ENCODE measurements around the gene ZBTB48. TPM values are rescaled to one million over a fixed set of nuclear protein-coding genes. Genes with fewer than 3 reads are reported as not detected.
"Not testable (repeated sequence)": the region's sequence is repeated elsewhere in the genome, so short reads cannot be mapped to it uniquely, and the experiment has no call there.

ZBTB48 gene
- total RNA-seq, 1 donor from 2014 or later = 11.0 TPM

- no peak for DNase-seq
Observed at GRCh38 chr1:6635910-6636760, 56.3 kb downstream of the ZBTB48 start.

DNA sequence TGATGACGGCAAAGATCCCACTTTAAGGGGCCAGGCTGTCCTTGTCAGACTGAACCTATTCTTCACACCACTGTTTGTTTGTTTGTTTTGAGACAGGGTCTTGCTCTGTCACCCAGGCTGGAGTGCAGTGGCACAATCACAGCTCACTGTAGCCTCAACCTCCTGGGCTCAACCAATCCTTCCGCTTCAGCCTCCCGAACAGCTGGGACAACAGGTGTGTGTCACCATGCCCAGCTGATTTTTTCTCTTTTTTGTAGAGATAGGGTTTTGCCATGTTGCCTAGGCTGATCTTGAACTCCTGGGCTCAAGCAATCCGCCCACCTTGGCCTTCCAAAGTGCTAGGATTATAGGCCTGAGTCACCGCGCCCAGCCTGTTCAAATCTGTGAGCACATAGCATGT is 57.0 kb downstream of the ZBTB48 start:
- DNase-seq = not testable (repeated sequence)

DNA sequence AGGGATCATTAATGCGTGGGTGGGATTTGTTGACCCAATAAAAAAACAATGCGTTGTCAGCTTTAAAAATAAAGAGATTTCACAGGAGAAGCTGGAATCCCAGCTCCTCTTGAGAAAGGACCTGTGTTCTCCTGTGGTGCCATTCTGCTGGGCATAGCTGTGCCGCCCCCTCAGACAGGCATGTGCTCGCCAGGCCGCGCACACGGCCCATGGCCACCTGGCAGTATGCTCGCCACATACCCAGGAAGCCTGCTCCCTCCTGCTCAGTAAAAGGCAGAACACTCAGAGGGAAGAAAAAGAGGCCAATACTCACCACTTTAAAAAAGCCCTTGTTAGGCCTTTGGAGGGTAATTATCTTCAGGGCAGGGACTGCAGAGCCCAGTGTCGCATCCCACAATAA is 58.0 kb downstream of the ZBTB48 start:
- DNase-seq = no peak

GRCh38 chr1:6638226-6638625 is 58.4 kb downstream of the ZBTB48 start:
- DNase-seq = no peak

Small RNA genes within 50 kb of the gene (small RNA-seq; reads per million reads assigned to genes)
- gene RNU6-731P (ENCODE audit: low replicate concordance) = not detected

Other genes with a start within 250 kb of the ZBTB48 start
- gene ACOT7, start 186.2 kb upstream of the ZBTB48 start, total RNA-seq = 10.0 TPM
- 5.9 TPM for gene HES2, start 160.1 kb upstream of the ZBTB48 start, total RNA-seq
- gene ESPN, start 155.2 kb upstream of the ZBTB48 start, total RNA-seq = 6.4 TPM
- gene TNFRSF25, start 113.8 kb upstream of the ZBTB48 start, total RNA-seq = 11.6 TPM
- gene PLEKHG5, start 88.3 kb upstream of the ZBTB48 start, total RNA-seq = 14.3 TPM
- 16.5 TPM for gene NOL9, start 25.5 kb upstream of the ZBTB48 start, total RNA-seq
- 0.59 TPM for gene TAS1R1, start 24.7 kb upstream of the ZBTB48 start, total RNA-seq
- gene KLHL21, start 22.9 kb downstream of the ZBTB48 start, total RNA-seq = 17.8 TPM
- 19.5 TPM for gene PHF13, start 33.7 kb downstream of the ZBTB48 start, total RNA-seq
- gene THAP3, start 44.9 kb downstream of the ZBTB48 start, total RNA-seq = 22.1 TPM
- gene DNAJC11, start 121.8 kb downstream of the ZBTB48 start, total RNA-seq = 33.0 TPM
- gene CAMTA1, start 205.5 kb downstream of the ZBTB48 start, total RNA-seq = 30.6 TPM

Data from skin of body (tissue), 3 donors.